ENCODE measurements around the gene USP25. TPM values are rescaled to one million over a fixed set of nuclear protein-coding genes. Genes with fewer than 3 reads are reported as not detected.
"Not testable (repeated sequence)": the region's sequence is repeated elsewhere in the genome, so short reads cannot be mapped to it uniquely, and the experiment has no call there.

The USP25 gene
- total RNA-seq, 3 donors from 2014 or later = 33.5 to 48.2 (median 43.3) TPM

DNA sequence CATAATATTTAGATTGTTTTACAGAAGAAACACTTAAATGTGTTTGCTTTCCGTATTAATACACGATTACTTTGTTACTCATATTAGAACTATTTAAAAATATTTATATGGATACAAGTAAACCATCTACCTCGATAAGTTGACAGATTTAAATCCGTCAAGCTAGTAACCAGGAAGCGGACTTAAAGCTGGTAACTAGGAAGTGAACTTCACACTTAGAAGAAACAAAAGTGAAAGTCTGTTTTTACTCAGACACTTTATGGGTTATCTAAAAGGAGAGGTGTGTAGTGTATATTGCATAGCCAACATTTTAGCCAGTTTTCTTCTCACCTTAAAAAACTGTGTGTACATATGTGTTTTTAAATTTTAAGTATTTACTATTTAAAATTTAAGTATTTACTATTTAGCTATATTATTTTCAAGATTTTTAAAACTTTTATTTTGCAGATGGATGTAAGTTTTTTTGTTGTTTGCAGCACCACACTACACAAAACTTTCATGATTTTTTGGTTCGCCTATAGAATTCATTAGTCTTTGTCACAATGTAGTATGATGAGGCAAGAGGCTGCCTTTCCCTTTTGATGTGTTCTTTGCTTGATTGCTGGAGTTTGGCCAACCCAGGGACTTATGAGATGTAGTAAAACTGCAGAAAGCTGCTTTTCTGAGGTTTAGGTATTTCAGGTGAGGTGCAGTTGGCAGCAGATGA, 2.7 kb downstream of the USP25 start:
- H3K36me3 ChIP-seq (ENCODE audit: low read depth) = no peaks in the 10 kb centered on the region
- ATAC-seq = peak; percentile 41
- intact Hi-C loops (cut with DNase I, micrococcal nuclease) = no loop called here
- H3K9me3 ChIP-seq = no peaks in the 10 kb centered on the region
- peaks cover 31% of the 10 kb centered on the region for H3K4me1 ChIP-seq (ENCODE audit: low read depth)
- TF ChIP-seq CTCF (IDR thresholded peaks at IDR 0.05) = no peak
- H3K4me3 ChIP-seq = no peak overlapping the region
- DNase-seq = peak in 1 of 3 donors; percentile 36

GRCh38 chr21:15732996-15733329, 3.2 kb downstream of the USP25 start:
- no peaks in the 10 kb centered on the region for H3K9me3 ChIP-seq
- intact Hi-C loops (cut with DNase I, micrococcal nuclease) = no loop called here
- DNase-seq (no peak), ATAC-seq (no peak)
- peaks cover 31% of the 10 kb centered on the region for H3K4me1 ChIP-seq (ENCODE audit: low read depth)
- no peak overlapping the region for H3K4me3 ChIP-seq
- H3K36me3 ChIP-seq (ENCODE audit: low read depth) = no peaks in the 10 kb centered on the region
- TF ChIP-seq CTCF (IDR thresholded peaks at IDR 0.05) = no peak

DNA sequence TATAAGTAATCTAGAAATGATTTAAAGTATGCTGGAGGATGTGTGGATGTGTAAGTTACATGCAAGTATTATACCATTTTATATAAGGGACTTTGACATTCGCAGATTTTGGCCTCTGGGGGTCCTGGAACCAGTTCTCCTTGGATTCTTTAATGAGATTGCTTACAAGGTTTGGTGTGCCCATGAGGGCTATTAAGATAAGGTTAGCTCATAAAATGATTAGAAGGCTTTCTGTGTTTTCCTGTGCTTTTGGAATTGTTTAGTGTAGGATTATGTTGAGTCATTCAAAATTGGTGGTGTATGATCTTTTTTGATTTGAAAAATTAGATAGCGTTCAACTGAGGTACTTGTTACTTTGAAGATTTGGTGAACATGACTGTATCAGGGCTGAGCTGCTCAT, 5.6 kb downstream of the USP25 start:
- DNase-seq = no peak
- intact Hi-C loops (cut with DNase I, micrococcal nuclease) = no loop called here
- TF ChIP-seq CTCF (IDR thresholded peaks at IDR 0.05) = no peak
- Histone ChIP-seq H3K4me3 (no peak overlapping the region), H3K9me3 (no peaks in the 10 kb centered on the region), H3K4me1 (ENCODE audit: low read depth) (peaks cover 47% of the 10 kb centered on the region), H3K36me3 (ENCODE audit: low read depth) (no peaks in the 10 kb centered on the region)
- peak; percentile 18 for ATAC-seq

- intact Hi-C loops (cut with DNase I, micrococcal nuclease); H3K36me3 ChIP-seq (ENCODE audit: low read depth); ATAC-seq; DNase-seq; H3K4me3 ChIP-seq; H3K9me3 ChIP-seq: not testable (repeated sequence)
- peaks cover 47% of the 10 kb centered on the region for H3K4me1 ChIP-seq (ENCODE audit: low read depth)
Observed at GRCh38 chr21:15735931-15736330, 6.1 kb downstream of the USP25 start.

GRCh38 chr21:15738779-15739178, 9.0 kb downstream of the USP25 start:
- H3K4me3 ChIP-seq; intact Hi-C loops (cut with DNase I, micrococcal nuclease); H3K9me3 ChIP-seq; ATAC-seq; DNase-seq; H3K36me3 ChIP-seq (ENCODE audit: low read depth): not testable (repeated sequence)
- peaks cover 33% of the 10 kb centered on the region for H3K4me1 ChIP-seq (ENCODE audit: low read depth)

DNA sequence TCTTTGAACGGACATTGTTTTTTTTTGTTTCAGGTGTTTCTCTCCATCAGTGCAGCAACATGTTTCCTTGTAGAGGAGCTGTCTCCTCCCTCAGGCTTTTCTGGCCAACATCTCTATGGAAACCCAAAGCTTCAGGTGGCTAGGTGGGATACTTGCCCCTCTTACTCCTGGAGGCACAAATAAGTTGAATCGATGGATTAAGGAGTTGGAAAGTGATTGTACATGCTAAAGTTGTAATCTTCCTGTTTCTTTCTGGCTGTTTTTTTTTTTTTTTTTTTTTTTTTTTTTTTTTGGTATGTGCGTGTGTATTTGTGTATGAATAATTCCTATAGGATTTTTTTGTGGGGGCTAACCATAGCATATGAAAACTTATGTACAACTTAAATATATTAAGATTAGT, 10.6 kb downstream of the USP25 start:
- peaks cover 25% of the 10 kb centered on the region for H3K4me1 ChIP-seq (ENCODE audit: low read depth)
- intact Hi-C loops (cut with DNase I, micrococcal nuclease) = no loop called here

More for the DNA sequence above, 10.6 kb downstream of the USP25 start:
- DNase-seq = no peak
- Histone ChIP-seq H3K36me3 (ENCODE audit: low read depth) (no peaks in the 10 kb centered on the region), H3K9me3 (no peaks in the 10 kb centered on the region), H3K4me3 (no peak overlapping the region)
- ATAC-seq = no peak
- no peak for TF ChIP-seq CTCF (IDR thresholded peaks at IDR 0.05)
